ENCODE measurements around the gene PCDH7.

GRCh38 chr4:30776921-30777415 is 56.8 kb downstream of the PCDH7 start:
- TF ChIP-seq POLR2A (IDR thresholded peaks at IDR 0.05) (no peak), CTCF (IDR thresholded peaks at IDR 0.05) (no peak)

Measured in thyroid gland (tissue), 4 donors.